ENCODE data around the gene SIRPB2.

DNA sequence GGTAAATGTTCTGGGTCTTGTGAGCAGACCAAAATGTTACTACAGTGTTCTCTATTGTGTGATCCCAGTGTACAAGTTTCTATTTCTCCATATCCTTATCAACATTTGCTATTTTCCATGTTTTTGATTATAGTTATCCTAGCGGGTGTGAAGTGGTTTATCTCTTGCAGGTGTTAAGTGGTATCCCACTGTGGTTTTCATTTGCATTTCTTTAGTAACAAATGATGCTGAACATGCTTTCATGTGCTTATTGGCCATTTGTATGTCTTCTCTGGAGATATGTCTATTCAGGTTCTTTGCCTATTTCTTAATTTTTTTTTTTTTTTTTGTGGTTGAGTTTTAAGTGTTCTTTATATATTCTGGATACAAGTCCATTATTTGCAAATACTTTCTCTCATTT lies 60.1 kb downstream of the SIRPB2 start:
- TF ChIP-seq, protein P1, sequence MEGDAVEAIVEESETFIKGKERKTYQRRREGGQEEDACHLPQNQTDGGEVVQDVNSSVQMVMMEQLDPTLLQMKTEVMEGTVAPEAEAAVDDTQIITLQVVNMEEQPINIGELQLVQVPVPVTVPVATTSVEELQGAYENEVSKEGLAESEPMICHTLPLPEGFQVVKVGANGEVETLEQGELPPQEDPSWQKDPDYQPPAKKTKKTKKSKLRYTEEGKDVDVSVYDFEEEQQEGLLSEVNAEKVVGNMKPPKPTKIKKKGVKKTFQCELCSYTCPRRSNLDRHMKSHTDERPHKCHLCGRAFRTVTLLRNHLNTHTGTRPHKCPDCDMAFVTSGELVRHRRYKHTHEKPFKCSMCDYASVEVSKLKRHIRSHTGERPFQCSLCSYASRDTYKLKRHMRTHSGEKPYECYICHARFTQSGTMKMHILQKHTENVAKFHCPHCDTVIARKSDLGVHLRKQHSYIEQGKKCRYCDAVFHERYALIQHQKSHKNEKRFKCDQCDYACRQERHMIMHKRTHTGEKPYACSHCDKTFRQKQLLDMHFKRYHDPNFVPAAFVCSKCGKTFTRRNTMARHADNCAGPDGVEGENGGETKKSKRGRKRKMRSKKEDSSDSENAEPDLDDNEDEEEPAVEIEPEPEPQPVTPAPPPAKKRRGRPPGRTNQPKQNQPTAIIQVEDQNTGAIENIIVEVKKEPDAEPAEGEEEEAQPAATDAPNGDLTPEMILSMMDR (conservative IDR thresholded peaks at IDR 0.05; ENCODE audit: low read length): no peak
- no peak for TF ChIP-seq EZH2phosphoT487 (IDR thresholded peaks at IDR 0.05; ENCODE audit: borderline replicate concordance, low read depth, low read length)

Measured in OCI-LY7 (cell line).